PFSK-1 (cell line): ENCODE data around the gene ZHX3.

Experiments used
- POLR2AphosphoS5 ChIP-seq: IDR thresholded peaks from 2 replicates; pipeline ENCODE4 v1.6.1; 2012; ENCODE audit warnings: low read depth, mild to moderate bottlenecking, control low read depth, low read length, moderate library complexity
- REST ChIP-seq, 2 experiments: IDR thresholded peaks; 2 replicates each; pipeline versions ENCODE4 v1.6.1 to v1.8.0; 2011 to 2012; ENCODE audit warnings: low read depth in 2 of 2, low read length in 2 of 2, control low read depth in 1 of 2, inconsistent platforms in 1 of 2, mild to moderate bottlenecking in 1 of 2, moderate library complexity in 1 of 2; ENCODE audit not compliant: insufficient read depth in 1 of 2
- SIN3A ChIP-seq: IDR thresholded peaks from 2 replicates; pipeline ENCODE4 v1.6.1; 2012; ENCODE audit warnings: mild to moderate bottlenecking, low read length, moderate library complexity, borderline replicate concordance; ENCODE audit not compliant: insufficient read depth

- TF ChIP-seq POLR2AphosphoS5 (no peak; the same call in 1 of the 2 replicates), REST (IDR thresholded peaks at IDR 0.05; ENCODE audit: insufficient read depth in 1 of 2, low read depth in 2 of 2, low read length in 2 of 2) (no peak), SIN3A (no peak)
These were observed 150.4 kb downstream of the ZHX3 start for GRCh38 chr20:41167118-41167470.
